Measurements from ENCODE around the gene GSTM2. TPM values are rescaled to one million over a fixed set of nuclear protein-coding genes. Genes with fewer than 3 reads are reported as not detected.

GSTM2 gene
- total RNA-seq (ENCODE audit: low replicate concordance): 26.8 and 75.6 TPM in 2 replicates
- long read RNA-seq, transcript GSTM2-201 (8 exons, 1,157 nt): major isoform, 8 of 10 reads
- long read RNA-seq, partial matches to known transcripts: 1 of 10 reads
- long read RNA-seq, other reads (novel, unspliced or antisense): 1 of 10 reads

DNA sequence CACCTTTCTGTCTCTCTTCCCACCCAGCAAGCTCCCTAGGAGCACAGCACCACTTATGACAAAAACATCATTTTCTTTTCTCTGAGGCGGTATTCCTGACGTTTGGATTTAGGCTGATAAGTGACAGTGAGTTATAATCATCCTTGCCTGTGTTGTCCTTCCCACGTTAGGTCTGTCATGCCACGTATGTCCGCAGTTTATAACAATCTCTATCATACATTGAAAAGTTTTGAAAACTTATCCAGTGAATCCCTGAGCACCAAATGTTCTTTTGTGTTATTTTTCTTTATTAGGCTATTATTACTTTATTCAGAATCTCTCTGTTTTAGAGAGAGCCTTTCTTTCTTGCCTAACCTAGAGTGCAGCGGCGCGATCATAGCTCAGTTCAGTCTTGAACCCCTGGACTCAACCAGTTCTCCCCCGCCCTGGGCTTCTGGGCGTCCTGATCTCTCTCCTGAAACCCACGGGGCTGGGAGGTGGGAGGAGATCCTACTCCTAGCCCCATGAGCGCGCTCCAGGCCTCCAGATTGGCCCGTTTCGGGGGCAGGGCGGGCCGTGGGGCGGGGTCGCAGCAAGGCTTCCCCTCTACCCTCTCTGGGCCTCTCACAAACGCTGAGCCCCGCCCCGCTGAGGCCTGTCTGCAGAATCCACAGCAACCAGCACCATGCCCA, at the start of gene GSTM2:
GSTM2 (plus strand) TSS at position 606 of the 671 bp plus-strand sequence; CDS start at position 665, 59 bp downstream.
- H3K9me3 Mint-ChIP-seq: no peaks in the 10 kb centered on the region
- H3K4me3 Mint-ChIP-seq: peak within 1 kb of the TSS; percentile 87
- H3K27ac Mint-ChIP-seq: peak within 1 kb of the TSS; percentile 38
- peaks cover 15% of the 10 kb centered on the region for H3K36me3 Mint-ChIP-seq
- TF ChIP-seq, protein P1, sequence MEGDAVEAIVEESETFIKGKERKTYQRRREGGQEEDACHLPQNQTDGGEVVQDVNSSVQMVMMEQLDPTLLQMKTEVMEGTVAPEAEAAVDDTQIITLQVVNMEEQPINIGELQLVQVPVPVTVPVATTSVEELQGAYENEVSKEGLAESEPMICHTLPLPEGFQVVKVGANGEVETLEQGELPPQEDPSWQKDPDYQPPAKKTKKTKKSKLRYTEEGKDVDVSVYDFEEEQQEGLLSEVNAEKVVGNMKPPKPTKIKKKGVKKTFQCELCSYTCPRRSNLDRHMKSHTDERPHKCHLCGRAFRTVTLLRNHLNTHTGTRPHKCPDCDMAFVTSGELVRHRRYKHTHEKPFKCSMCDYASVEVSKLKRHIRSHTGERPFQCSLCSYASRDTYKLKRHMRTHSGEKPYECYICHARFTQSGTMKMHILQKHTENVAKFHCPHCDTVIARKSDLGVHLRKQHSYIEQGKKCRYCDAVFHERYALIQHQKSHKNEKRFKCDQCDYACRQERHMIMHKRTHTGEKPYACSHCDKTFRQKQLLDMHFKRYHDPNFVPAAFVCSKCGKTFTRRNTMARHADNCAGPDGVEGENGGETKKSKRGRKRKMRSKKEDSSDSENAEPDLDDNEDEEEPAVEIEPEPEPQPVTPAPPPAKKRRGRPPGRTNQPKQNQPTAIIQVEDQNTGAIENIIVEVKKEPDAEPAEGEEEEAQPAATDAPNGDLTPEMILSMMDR (conservative IDR thresholded peaks at IDR 0.05): no peak
- H3K4me1 Mint-ChIP-seq (ENCODE audit: unreplicated experiment): peaks cover 12% of the 10 kb centered on the region
- H3K27me3 Mint-ChIP-seq: no peaks in the 10 kb centered on the region
- DNase-seq (ENCODE audit: extremely low spot score, unreplicated experiment): peak; percentile 91

DNA sequence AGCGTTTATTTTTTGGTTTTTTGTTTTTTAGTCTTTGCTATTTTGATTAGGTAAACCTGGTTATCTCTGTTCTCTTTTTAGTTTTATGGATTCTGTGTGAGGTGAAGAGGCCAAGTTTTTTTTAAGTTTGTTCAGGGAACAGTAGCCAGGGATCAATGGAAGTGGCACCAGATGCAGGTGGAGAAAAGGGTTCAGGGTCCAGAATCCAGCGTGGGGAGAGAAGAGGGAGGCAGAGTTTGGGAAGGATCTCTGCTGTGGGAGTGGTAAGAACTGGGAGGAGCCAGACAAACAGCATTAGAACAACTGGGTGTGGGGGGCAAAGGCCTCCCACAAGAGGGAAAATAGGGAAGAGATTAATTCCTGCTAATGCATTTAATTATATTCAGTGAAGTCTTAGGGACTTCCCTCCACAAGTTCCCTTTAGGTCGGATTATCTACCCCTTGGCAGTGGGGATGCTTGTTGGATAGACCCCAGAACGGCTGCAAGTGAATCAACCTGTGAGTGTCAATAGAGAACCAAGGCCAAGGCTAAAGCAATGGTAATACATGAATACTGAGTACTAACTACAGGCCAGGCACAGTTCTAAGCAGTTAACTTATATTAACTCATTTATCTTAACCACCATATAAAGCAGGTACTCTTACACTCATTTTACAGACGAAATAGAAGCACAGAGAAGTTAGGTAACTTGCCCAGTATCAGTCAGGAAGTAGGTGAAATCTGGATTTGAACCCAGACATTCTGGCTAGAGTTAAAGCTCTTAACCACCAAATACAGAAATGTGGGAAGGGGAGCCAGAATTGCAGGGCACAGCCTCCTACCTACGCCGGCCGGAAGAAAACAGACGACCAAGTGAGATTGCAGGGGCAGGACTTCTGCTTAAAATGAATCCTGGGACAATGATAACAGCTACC, 48.9 kb upstream of the GSTM2 start:
- TF ChIP-seq, protein P1 (conservative IDR thresholded peaks at IDR 0.05): no peak
- no peak for DNase-seq (ENCODE audit: extremely low spot score, unreplicated experiment)
- no peaks in the 10 kb centered on the region for H3K9me3 Mint-ChIP-seq
- H3K4me1 Mint-ChIP-seq (ENCODE audit: unreplicated experiment): peaks cover 48% of the 10 kb centered on the region
- peak overlapping the region; percentile 98 for H3K4me3 Mint-ChIP-seq
- H3K27me3 Mint-ChIP-seq: no peaks in the 10 kb centered on the region
- H3K36me3 Mint-ChIP-seq: no peaks in the 10 kb centered on the region
- peak overlapping the region; percentile 95 for H3K27ac Mint-ChIP-seq

DNA sequence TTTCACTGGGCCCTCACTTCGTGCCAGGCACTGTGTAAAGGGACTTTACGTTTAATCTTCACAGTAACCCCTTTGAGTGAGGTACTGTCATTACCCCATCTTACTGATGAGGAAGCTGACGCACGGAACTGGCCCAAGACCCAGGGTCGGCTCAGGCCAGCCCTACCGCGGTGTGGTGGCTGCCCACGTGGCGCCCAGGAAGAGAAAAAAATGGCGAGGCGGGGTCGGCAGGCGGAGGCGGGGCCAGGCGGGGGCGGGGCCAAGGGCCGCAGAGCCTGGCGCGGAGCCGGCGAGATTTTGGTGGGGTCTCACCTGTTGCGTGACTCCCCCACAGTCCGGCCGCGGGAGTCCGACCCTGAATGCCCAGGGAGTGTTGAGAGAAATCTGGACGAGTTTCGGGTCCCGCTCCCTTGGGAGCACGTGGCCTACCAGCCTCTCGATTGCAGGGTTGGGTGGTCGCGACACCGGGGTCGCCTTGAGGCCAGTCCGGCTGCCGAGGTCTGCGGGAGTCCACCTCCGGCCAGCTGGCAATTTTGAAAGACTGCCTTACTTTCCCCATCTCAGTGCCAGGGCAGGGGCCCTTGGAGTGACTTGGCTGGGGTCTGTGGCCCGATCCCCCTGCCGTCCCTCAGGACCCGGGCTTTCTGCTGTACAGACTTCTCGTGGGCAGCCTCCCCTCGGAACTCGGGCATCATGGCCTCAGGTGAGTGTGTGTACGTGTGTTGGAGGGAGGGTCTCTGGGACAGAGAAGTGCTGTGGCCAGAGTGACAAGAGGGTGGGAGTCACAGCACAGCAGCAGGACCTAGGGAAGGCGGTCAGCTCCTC, 48.1 kb upstream of the GSTM2 start, which contains the start of the genes AMPD2 and GNAT2:
AMPD2 (plus strand) TSS at position 262 of the 825 bp plus-strand sequence. CDS start 1,339 bp downstream, outside the sequence.
GNAT2 (minus strand) TSS at position 41 of the 825 bp plus-strand sequence. CDS start 6,746 bp downstream, outside the sequence.
- H3K36me3 Mint-ChIP-seq: no peaks in the 10 kb centered on the region
- peaks cover 48% of the 10 kb centered on the region for H3K4me1 Mint-ChIP-seq (ENCODE audit: unreplicated experiment)
- H3K4me3 Mint-ChIP-seq: peak within 1 kb of the TSS; percentile 98
- H3K27me3 Mint-ChIP-seq: no peaks in the 10 kb centered on the region
- TF ChIP-seq, protein P1 (conservative IDR thresholded peaks at IDR 0.05): no peak
- peak within 1 kb of the TSS; percentile 95 for H3K27ac Mint-ChIP-seq
- no peak for DNase-seq (ENCODE audit: extremely low spot score, unreplicated experiment)
- no peaks in the 10 kb centered on the region for H3K9me3 Mint-ChIP-seq

DNA sequence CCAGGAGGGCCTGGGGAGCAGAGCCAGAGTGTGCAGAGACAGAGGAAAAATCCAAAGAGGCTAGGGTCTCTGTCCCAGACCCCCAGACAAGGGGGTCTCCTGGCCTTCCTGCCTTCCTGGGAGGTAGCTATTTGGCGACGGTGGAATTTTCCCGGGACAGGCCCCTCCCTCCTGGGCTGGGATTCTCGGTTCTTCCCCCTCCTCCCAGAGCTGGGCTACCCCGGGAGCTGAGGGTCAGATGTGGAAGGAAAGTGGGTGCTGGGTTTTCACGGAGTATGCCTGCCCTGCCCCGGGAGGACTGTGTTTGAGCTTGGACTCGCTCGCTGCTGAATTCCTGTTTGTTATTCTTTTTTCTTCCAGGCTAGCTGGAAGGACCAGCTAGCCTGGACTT, 47.5 kb upstream of the GSTM2 start:
- peak overlapping the region; percentile 95 for H3K27ac Mint-ChIP-seq
- DNase-seq (ENCODE audit: extremely low spot score, unreplicated experiment): no peak
- H3K4me1 Mint-ChIP-seq (ENCODE audit: unreplicated experiment): peaks cover 50% of the 10 kb centered on the region
- no peaks in the 10 kb centered on the region for H3K9me3 Mint-ChIP-seq
- TF ChIP-seq, protein P1 (conservative IDR thresholded peaks at IDR 0.05): no peak
- peak overlapping the region; percentile 98 for H3K4me3 Mint-ChIP-seq
- H3K36me3 Mint-ChIP-seq: no peaks in the 10 kb centered on the region
- no peaks in the 10 kb centered on the region for H3K27me3 Mint-ChIP-seq

DNA sequence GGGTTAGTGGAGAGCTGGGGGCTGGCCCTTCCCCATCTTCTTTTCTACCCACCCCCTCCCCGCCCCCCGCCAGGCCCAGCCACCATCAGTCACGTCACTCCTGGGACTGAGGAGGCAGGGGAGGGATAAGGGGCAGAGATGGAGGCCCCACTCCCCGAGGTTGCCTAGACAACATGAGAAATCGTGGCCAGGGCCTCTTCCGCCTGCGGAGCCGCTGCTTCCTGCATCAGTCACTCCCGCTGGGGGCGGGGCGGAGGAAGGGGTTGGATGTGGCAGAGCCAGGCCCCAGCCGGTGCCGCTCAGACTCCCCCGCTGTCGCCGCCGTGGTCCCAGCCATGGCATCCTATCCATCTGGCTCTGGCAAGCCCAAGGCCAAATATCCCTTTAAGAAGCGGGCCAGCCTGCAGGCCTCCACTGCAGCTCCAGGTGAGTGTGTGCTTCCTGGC, 47.0 kb upstream of the GSTM2 start:
- peak overlapping the region; percentile 95 for H3K27ac Mint-ChIP-seq
- peak; percentile 90 for DNase-seq (ENCODE audit: extremely low spot score, unreplicated experiment)
- peaks cover 52% of the 10 kb centered on the region for H3K4me1 Mint-ChIP-seq (ENCODE audit: unreplicated experiment)
- no peaks in the 10 kb centered on the region for H3K36me3 Mint-ChIP-seq
- peak overlapping the region; percentile 98 for H3K4me3 Mint-ChIP-seq
- H3K9me3 Mint-ChIP-seq: no peaks in the 10 kb centered on the region
- TF ChIP-seq, protein P1 (conservative IDR thresholded peaks at IDR 0.05): no peak
- no peaks in the 10 kb centered on the region for H3K27me3 Mint-ChIP-seq

Data from type B pancreatic cell (in vitro differentiated cells).